ENCODE data around the gene SEC61G. TPM values are rescaled to one million over a fixed set of nuclear protein-coding genes. Genes with fewer than 3 reads are reported as not detected.

SEC61G gene
- total and polyA plus RNA-seq, 10 donors: 52.8 to 290 (median 178) TPM

- no peak overlapping the region for H3K4me3 ChIP-seq
- peaks cover 0 to 37% (median 14%) of the 10 kb centered on the region in 8 donors for H3K9me3 ChIP-seq
- H3K27me3 ChIP-seq (replicated peaks in 1 of 7): no peaks in the 10 kb centered on the region
- TF ChIP-seq POLR2AphosphoS5 (IDR thresholded peaks at IDR 0.05) (no peak), POLR2A (IDR thresholded peaks at IDR 0.05) (no peak)
- TF ChIP-seq, protein P1, sequence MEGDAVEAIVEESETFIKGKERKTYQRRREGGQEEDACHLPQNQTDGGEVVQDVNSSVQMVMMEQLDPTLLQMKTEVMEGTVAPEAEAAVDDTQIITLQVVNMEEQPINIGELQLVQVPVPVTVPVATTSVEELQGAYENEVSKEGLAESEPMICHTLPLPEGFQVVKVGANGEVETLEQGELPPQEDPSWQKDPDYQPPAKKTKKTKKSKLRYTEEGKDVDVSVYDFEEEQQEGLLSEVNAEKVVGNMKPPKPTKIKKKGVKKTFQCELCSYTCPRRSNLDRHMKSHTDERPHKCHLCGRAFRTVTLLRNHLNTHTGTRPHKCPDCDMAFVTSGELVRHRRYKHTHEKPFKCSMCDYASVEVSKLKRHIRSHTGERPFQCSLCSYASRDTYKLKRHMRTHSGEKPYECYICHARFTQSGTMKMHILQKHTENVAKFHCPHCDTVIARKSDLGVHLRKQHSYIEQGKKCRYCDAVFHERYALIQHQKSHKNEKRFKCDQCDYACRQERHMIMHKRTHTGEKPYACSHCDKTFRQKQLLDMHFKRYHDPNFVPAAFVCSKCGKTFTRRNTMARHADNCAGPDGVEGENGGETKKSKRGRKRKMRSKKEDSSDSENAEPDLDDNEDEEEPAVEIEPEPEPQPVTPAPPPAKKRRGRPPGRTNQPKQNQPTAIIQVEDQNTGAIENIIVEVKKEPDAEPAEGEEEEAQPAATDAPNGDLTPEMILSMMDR (IDR thresholded peaks at IDR 0.05 in 8 of 11, conservative IDR thresholded peaks at IDR 0.05 in 3 of 11): no peak
- WGBS, 5 donors: 70 to 84% (median 80%) methylated on average over 2 of the region's 2 CpGs
- no peaks in the 10 kb centered on the region for H3K4me1 ChIP-seq
- DNase-seq: no peak
- no peaks in the 10 kb centered on the region for H3K36me3 ChIP-seq
- H3K27ac ChIP-seq: no peak overlapping the region
- intact Hi-C loops (cut with DNase I; ENCODE audit: low total_unique reads): no loop called here
Measured at GRCh38 chr7:54711900-54712595, 47.0 kb downstream of the SEC61G start.

DNA sequence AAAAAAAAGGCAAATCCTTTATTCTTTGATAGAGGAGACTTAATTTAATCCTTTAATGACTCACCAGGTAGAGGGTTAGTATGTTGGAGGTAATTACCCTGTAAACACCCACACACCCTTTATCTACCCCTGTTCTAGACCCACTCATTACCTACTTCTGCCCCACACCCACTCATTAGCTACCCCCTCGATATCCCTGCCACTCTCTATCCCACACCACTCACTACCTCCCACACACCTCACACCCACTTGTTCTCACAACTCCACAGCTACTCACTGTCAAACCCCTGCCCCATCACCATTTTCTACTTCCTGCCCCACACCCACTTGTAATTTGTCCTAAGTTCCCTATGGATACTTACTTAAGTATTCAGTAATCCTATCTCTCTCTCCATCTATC is 49.7 kb downstream of the SEC61G start:
- Histone ChIP-seq H3K4me1 (no peaks in the 10 kb centered on the region), H3K9me3 (peaks cover 0 to 36% (median 14%) of the 10 kb centered on the region in 8 donors), H3K27me3 (replicated peaks in 1 of 7) (no peaks in the 10 kb centered on the region), H3K27ac (no peak overlapping the region), H3K36me3 (no peaks in the 10 kb centered on the region), H3K4me3 (no peak overlapping the region)
- intact Hi-C loops (cut with DNase I; ENCODE audit: low total_unique reads): no loop called here
- DNase-seq: no peak
- TF ChIP-seq, protein P1 (IDR thresholded peaks at IDR 0.05 in 8 of 11, conservative IDR thresholded peaks at IDR 0.05 in 3 of 11): no peak
- TF ChIP-seq POLR2AphosphoS5 (IDR thresholded peaks at IDR 0.05) (no peak), POLR2A (IDR thresholded peaks at IDR 0.05) (no peak)
- 42 to 77% (median 64%) methylated on average over 1 of the region's 1 CpG for WGBS, 5 donors

DNA sequence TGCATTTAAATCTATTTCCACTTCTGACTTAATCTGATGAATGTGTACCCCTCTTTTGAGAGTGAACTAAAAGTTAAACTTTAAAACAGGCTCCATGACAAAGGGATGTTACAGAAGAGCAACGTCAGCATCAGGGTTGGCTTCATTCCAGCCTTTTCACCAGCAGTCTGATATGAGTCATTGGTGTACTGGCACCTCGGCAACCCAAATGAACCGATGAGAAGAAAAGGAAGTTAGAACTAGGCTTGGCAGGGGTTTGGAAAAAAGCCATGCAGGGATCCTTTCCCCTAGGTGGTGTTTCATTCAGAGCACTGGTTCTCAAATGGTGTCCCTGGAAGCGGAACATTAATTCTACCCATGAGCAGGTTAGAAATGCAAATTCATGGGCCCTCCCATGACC is 53.6 kb downstream of the SEC61G start:
- Histone ChIP-seq H3K27ac (no peak overlapping the region), H3K9me3 (peaks cover 0 to 28% (median 14%) of the 10 kb centered on the region in 8 donors), H3K4me1 (no peaks in the 10 kb centered on the region), H3K27me3 (replicated peaks in 1 of 7) (no peaks in the 10 kb centered on the region), H3K4me3 (no peak overlapping the region), H3K36me3 (no peaks in the 10 kb centered on the region)
- DNase-seq: no peak
- WGBS, 5 donors: 37 to 63% (median 45%) methylated on average over 4 of the region's 4 CpGs
- intact Hi-C loops (cut with DNase I; ENCODE audit: low total_unique reads): no loop called here
- TF ChIP-seq POLR2A (IDR thresholded peaks at IDR 0.05) (no peak), POLR2AphosphoS5 (IDR thresholded peaks at IDR 0.05) (no peak)
- TF ChIP-seq, protein P1 (IDR thresholded peaks at IDR 0.05 in 8 of 11, conservative IDR thresholded peaks at IDR 0.05 in 3 of 11): no peak

GRCh38 chr7:54704851-54705250 is 54.2 kb downstream of the SEC61G start:
- 33 to 64% (median 49%) methylated on average over 2 of the region's 2 CpGs for WGBS, 5 donors

More at GRCh38 chr7:54704851-54705250, 54.2 kb downstream of the SEC61G start:
- no peak for DNase-seq
- Histone ChIP-seq H3K36me3 (no peaks in the 10 kb centered on the region), H3K4me3 (no peak overlapping the region), H3K4me1 (no peaks in the 10 kb centered on the region), H3K9me3 (peaks cover 0 to 25% (median 14%) of the 10 kb centered on the region in 8 donors), H3K27me3 (replicated peaks in 1 of 7) (no peaks in the 10 kb centered on the region), H3K27ac (no peak overlapping the region)
- intact Hi-C loops (cut with DNase I; ENCODE audit: low total_unique reads): no loop called here
- TF ChIP-seq POLR2AphosphoS5 (IDR thresholded peaks at IDR 0.05): no peak
- TF ChIP-seq, protein P1 (IDR thresholded peaks at IDR 0.05 in 8 of 11, conservative IDR thresholded peaks at IDR 0.05 in 3 of 11): no peak
- TF ChIP-seq POLR2A (IDR thresholded peaks at IDR 0.05): no peak

Measured in spleen (tissue), 11 donors.